Ovary (tissue), 9 donors: Measurements from ENCODE around the gene EEF1A2. TPM values are rescaled to one million over a fixed set of nuclear protein-coding genes. Genes with fewer than 3 reads are reported as not detected.

ENCODE experiments used
- DNase-seq, 5 donors: peaks; one replicate each; pipeline ENCODE4 v3.0.0-alpha.2; 2019 to 2020
- H3K27ac ChIP-seq, 2 donors: fragments of 200-600 bp; one replicate each; pipeline versions ENCODE4 v1.5.1 to v1.8.0; 2019 to 2022
- H3K27me3 ChIP-seq: fragments of 200-600 bp; one replicate; pipeline ENCODE4 v1.8.0; 2022
- H3K36me3 ChIP-seq: fragments of 200-600 bp; sonication (generic); one replicate; pipeline ENCODE4 v1.5.1; 2019
- H3K4me1 ChIP-seq: one replicate; pipeline ENCODE4 v1.8.1; 2013; ENCODE audit warnings: mild to moderate bottlenecking, moderate library complexity; ENCODE audit not compliant: insufficient read depth
- H3K4me3 ChIP-seq: fragments of 200-600 bp; sonication (generic); one replicate; pipeline ENCODE4 v1.5.1; 2017
- H3K9me3 ChIP-seq, 2 donors: fragments of 200-600 bp in 1 of 2; sonication (generic) in 1 of 2; one replicate each; pipeline versions ENCODE4 v1.5.1 to v1.8.1; 2013 to 2019; ENCODE audit warnings: mild to moderate bottlenecking in 1 of 2, moderate library complexity in 1 of 2
- CTCF ChIP-seq, 3 donors: fragments of 450-650 bp in 2 of 3; fragments of 200-600 bp in 1 of 3; IDR thresholded peaks; one replicate each; pipeline versions ENCODE4 v1.5.1 to v1.8.0; 2016 to 2022; ENCODE audit warnings: antibody characterized with exemption in 3 of 3, mild to moderate bottlenecking in 1 of 3
- EP300 ChIP-seq: sonication (generic); formaldehyde crosslinking; IDR thresholded peaks from one replicate; pipeline ENCODE4 v1.6.1; 2017; ENCODE audit warnings: antibody characterized with exemption
- POLR2A ChIP-seq: fragments of 450-650 bp; IDR thresholded peaks from one replicate; pipeline ENCODE4 v1.6.1; 2017; ENCODE audit warnings: antibody characterized with exemption, mild to moderate bottlenecking, moderate library complexity
- WGBS, 3 donors: extraction: QIAGEN DNeasy Blood & Tissue Kit in 1 of 3; methylation state at CpG; one replicate each; pipeline versions ENCODE4 v1.1.5 to v1.1.7; 2013 to 2017; 5-methylcytosine and 5-hydroxymethylcytosine counted together
- intact Hi-C, 4 donors: fragments of 100-400 bp; cut with DNase I; formaldehyde crosslinking; loops; one replicate each; pipeline versions ENCODE4 v1.11.0 to v1.15.1; 2022 to 2023
- polyA plus RNA-seq, 2 donors: library from polyadenylated mRNA; stranded (reverse); fragments of 200-250 nt in 1 of 2; fragments of 350-450 nt in 1 of 2; fragmentation: Illumina TruSeq in 1 of 2; extraction: RNeasy Lipid Tissue Mini Kit (QIAGEN cat#74804) in 1 of 2; gene quantifications; one replicate each; pipeline ENCODE4 v1.2.3, GENCODE V29; 2013 to 2014
- total RNA-seq, 7 donors: library from RNA; depleted of rRNA in 2 of 7; stranded (reverse); fragments of >200 nt in 2 of 7; fragmentation: NEBNext Ultra II Directional in 3 of 7; extraction: Animal tissue kit (Norgen Biotek cat#: 25700) in 3 of 7; gene quantifications; one replicate each; pipeline versions ENCODE4 v1.1.0 to v1.2.4, GENCODE V29; 2016 to 2023
- donor health status: DM: no; HTN: no; CAD: no; lungs with moderate emphysema.
- donor health status: DM: no; HTN: no; CAD: no.
- donor health status: Bipolar disorder and iron deficiency.
- donor health status: DM: yes; HTN: yes; CAD: no.
- donor health status: DM: no; HTN: no; CAD: no.
- donor health status: DM: yes; HTN: yes; CAD: no.

The EEF1A2 gene
- total and polyA plus RNA-seq, 9 donors: 0.25 to 1.3 (median 0.69) TPM

- H3K36me3 ChIP-seq: no peaks in the 10 kb centered on the region
- 85 to 91% (median 85%) methylated on average over 9 of the region's 9 CpGs for WGBS, 3 donors
- DNase-seq: no peak
- no peaks in the 10 kb centered on the region for H3K4me1 ChIP-seq
- no peak for TF ChIP-seq EP300
- TF ChIP-seq POLR2A: no peak
- no peak for TF ChIP-seq CTCF (IDR thresholded peaks at IDR 0.05)
- H3K9me3 ChIP-seq: peaks cover 0 to 26% of the 10 kb centered on the region in 2 donors
- intact Hi-C loops: no loop called here
- no peaks in the 10 kb centered on the region for H3K27me3 ChIP-seq
- no peak overlapping the region for H3K4me3 ChIP-seq
- no peak overlapping the region for H3K27ac ChIP-seq
Observed at GRCh38 chr20:63504642-63505041, 5.8 kb upstream of the EEF1A2 start.

- DNase-seq: no peak
- Histone ChIP-seq H3K27ac (no peak overlapping the region), H3K36me3 (no peaks in the 10 kb centered on the region), H3K4me3 (no peak overlapping the region), H3K4me1 (peaks cover 2% of the 10 kb centered on the region), H3K9me3 (peaks cover 0 to 26% of the 10 kb centered on the region in 2 donors), H3K27me3 (no peaks in the 10 kb centered on the region)
- TF ChIP-seq CTCF (IDR thresholded peaks at IDR 0.05) (no peak), POLR2A (no peak), EP300 (no peak)
- 11 to 21% (median 19%) methylated on average over 7 of the region's 7 CpGs for WGBS, 3 donors
- intact Hi-C loops: no loop called here
Observed at GRCh38 chr20:63503524-63503923, 4.6 kb upstream of the EEF1A2 start.

GRCh38 chr20:63502671-63503172, 3.8 kb upstream of the EEF1A2 start:
- Histone ChIP-seq H3K4me3 (no peak overlapping the region), H3K27me3 (no peaks in the 10 kb centered on the region), H3K27ac (no peak overlapping the region), H3K4me1 (peaks cover 2% of the 10 kb centered on the region), H3K9me3 (peaks cover 0 to 20% of the 10 kb centered on the region in 2 donors), H3K36me3 (no peaks in the 10 kb centered on the region)
- no peak for TF ChIP-seq POLR2A
- TF ChIP-seq EP300: no peak
- TF ChIP-seq CTCF (IDR thresholded peaks at IDR 0.05): no peak
- intact Hi-C loops: no loop called here
- 25 to 40% (median 28%) methylated on average over 12 to 15 of the region's 15 CpGs for WGBS, 3 donors
- no peak for DNase-seq

- no peak overlapping the region for H3K27ac ChIP-seq
- no peaks in the 10 kb centered on the region for H3K27me3 ChIP-seq
- H3K9me3 ChIP-seq: peaks cover 0 to 17% of the 10 kb centered on the region in 2 donors
- no peak for DNase-seq
- intact Hi-C loops: no loop called here
- peaks cover 2% of the 10 kb centered on the region for H3K4me1 ChIP-seq
- H3K4me3 ChIP-seq: no peak overlapping the region
- WGBS, 3 donors: 10 to 19% (median 11%) methylated on average over 25 to 26 of the region's 26 CpGs
- no peak for TF ChIP-seq POLR2A
- no peak for TF ChIP-seq CTCF (IDR thresholded peaks at IDR 0.05)
- TF ChIP-seq EP300: no peak
- H3K36me3 ChIP-seq: no peaks in the 10 kb centered on the region
Observed at GRCh38 chr20:63501818-63502670, 3.2 kb upstream of the EEF1A2 start.
